ENCODE results near the gene BCL7C.
"Not testable (repeated sequence)": the region's sequence is repeated elsewhere in the genome, so short reads cannot be mapped to it uniquely, and the experiment has no call there.

BCL7C gene

DNA sequence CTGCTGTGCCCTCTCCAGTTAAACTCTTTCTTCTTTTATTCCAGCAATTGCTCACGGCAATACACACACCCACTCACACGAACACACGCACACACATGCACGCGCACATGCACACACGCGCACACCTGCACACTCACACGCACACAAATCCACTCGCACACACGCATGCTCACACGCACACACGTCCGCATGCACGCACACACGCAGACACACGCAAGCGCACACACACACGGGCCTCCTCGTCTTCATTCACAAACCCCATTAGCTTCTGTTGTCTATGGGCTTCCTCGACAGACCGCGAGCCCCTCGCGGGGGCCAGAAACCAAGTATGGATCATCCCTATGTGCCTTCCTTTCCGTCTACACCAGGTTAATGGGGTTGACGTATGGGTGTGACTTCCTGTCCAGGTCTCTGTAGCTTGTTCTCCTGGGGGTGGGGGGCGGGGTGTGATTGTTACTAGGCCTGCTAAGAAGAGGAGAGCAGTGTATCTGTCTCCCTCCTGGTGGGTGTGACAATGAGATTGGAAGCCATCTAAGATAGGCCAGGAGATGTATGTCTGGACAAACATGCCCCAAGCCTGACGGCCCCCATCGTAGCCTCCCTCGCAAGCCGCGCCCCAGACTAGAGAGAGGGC lies 1.9 kb upstream of the BCL7C start:
- no peak for DNase-seq (ENCODE audit: low read depth in 2 of 2)

DNA sequence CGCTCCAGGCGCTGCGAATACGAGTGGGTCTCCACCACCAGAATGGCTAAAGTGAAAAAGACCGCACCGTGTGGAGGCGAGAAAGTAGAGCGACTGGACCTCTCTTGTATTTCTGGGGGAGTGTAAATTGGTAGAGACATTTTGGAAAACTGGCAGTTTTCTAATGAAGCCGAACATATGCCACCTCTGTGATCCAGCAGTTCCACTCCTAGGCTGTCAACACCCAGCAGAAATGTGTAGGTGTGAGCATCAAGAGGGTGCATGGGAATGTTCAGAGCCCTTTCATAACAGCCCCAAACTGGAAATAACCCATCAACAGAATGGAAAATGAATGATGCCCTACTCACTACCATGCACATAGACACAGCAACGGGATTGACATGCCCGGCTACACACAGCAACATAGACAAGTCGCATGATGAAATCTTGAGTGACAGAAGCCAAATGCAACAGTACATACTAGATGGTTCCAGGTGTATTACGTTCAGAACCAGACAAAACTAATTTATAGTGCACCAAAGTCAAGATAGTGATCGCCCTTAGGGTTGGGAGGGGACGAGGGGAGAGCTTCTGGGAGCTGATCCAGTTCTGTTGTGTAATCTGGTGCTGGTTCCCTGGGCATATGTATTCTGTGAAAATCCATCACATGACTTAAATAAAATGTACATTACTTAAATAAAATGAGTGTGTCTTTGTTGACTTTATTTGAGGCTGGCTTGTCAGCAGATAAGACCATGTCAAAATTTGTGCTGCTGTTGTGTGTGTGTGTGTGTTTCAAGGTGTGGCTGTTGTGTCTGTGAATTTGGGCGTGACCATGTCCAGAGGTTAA lies 877 bp upstream of the BCL7C start:
- no peak for DNase-seq (ENCODE audit: low read depth in 2 of 2)

DNA sequence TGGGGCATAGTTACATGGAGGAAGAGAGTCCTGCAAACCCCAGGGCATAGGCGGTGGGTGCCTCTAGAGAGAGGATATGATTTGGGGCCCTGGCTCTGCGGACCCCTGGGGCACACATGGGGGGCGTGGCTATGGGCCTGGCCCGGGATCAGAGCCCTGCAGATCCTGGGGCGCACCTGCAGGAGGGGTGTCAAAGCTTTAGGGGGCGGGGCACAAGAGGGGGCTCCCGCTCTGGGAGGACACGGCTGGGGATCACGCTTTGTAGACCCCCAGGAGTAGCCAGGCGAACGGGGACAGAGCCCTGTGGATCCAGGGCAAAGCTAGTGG lies 497 bp downstream of the BCL7C start:
- DNase-seq (ENCODE audit: low read depth in 2 of 2) = no peak

DNA sequence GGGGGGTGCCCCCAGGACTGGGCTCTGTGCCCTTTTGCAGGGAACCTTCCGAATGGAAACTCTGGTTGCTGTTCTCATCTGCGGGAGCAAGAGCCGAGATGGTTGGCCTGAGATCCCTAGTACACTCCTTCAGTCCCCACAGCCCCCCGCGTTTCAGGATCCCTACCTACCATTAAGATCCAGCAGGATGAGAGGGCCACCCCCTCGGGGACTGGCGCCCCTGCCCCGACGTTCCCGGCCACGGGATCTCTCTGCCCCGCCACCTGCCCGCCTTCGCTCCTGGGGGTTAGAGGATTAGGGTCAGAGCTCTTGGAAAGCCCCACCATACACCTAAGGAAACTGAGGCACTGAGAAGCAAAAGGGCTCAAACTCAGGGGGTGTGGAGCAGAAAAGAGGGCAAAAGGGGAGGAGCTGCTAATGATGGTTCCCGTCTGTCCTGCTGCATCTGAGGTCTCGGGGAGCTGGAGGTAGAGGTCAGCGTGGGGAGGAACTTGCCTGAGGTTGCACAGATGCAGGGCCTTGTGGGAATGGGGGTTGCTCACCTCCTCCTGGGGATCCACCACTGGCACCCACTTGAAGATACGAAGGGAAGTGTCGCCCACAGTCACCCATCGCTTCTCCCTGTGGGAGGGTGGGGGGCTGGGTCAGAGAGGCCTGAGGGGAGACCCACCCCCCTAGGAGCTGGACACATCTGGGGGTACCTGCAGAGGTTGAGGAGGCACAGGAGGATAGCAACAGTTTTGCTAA lies 1.0 kb downstream of the BCL7C start:
- DNase-seq (ENCODE audit: low read depth in 2 of 2) = no peak

DNA sequence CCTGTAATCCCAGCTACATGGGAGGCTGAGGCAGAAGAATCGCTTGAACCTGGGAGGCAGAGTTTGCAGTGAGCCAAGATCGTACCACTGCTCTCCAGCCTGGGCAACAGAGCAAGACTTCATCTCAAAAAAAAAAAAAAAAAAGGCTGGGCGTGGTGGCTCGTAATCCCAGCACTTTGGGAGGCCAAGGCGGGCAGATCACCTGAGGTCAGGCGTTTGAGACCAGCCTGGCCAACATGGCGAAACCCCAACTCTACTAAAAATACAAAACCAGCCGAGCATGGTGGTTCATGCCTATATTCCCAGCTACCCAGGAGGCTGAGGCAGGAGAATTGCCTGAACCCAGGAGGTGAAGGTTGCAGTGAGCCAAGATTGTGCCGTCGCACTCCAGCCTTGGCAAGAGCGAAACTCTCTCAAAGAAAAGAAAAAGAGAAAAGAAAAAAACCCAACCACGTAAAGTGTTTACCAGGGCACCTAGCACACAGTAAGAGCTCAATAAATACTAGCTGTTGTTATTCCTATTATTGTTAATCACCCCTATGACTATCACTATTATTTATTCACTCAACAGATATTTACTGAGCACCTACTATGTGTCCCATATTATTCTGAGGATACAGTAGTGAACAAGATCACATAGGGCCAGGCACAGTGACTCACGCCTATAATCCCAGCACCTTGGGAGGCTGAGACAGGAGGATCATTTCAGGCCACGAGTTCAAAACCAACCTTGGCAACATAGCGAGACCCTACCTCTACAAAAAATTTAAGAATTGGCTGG lies 2.6 kb downstream of the BCL7C start:
- DNase-seq (ENCODE audit: low read depth in 2 of 2) = not testable (repeated sequence)

DNA sequence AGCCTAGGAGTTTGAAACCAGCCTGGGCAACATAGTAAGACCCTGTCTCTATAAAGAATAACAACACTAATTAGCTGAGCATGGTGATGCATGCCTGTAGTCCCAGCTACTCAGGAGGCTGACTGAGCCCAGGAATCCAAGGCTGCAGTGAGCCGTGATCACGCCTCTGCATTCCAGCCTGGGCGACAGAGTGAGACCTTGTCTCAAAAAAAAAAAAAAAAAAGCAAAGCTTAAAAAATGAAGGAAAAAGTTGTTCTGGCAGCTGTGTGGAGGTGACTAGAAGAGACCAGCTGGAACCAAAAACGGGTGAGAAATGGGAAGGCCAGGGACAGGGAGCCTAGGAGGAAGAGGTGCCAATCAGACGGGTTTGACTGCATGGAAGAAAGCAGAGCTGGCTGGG lies 4.2 kb downstream of the BCL7C start:
- no peak for DNase-seq (ENCODE audit: low read depth in 2 of 2)

DNA sequence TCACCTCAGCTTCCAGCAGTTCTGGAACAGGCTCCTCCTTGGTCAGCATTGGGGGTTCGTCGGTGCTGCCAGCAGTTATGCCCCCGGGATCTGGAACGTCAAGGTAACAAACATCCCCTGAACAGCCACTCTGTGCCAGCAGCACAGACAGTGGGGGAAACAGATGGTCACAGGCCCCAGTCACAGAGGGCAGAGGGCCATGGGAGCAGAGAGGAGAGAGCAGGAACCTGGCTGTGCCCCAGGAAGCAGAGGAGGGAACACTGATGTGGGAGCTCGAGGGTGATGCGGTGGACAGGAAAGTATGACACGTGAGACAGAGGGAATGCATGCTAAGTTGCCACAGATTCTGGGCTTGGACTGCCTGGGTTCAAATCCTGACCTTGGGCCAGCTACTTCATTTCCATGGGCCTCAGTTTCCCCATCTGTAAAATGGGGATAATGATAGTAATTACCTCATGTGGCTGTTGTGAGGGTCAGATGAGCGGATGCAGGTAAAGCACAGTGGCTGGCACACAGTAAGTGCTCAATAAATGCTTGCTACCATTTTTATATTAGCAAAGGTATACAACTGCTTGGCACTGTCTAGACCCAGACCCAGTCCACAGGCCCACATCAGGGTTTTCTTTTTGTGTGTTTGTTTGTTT lies 4.9 kb downstream of the BCL7C start:
- DNase-seq (ENCODE audit: low read depth in 2 of 2) = no peak

DNA sequence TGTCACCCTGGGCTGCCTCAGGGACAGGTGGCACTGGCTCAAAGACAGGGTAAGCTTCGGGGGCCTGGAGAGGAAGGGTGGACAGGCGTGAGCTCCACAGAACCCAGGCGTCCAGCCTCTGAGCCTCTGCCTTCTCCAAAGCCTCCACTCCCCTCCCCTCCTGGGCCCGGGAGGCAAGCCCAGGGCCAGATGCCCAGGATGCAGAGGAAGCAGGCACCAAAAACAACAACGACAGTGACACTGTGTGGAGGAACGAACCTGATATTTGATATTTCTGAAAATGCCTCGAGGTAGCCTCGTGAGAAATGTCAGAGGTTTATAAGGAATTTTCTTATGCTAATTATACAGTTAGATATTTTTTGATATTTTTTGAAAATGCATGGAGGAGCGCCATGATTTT lies 6.0 kb downstream of the BCL7C start:
- DNase-seq (ENCODE audit: low read depth in 2 of 2) = no peak

DNA sequence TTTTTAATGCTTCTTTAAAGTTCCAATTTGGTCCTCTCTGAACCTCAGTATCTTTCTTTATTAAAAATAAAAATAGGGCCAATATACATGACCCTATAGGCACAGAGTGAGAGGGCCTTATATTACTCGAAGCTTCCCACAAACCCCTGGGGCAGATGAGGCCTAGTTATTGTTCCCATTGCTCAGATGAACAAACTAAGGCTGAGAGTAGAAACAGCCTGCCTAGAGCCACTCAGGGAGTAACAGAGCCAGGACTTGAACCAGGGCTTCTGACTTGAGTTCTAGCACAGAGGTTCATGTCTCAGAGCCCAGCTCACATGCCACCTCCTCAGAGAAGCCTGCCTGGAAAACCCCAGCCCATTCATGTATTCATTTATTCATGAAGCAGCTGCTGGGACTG lies 7.7 kb downstream of the BCL7C start:
- no peak for DNase-seq (ENCODE audit: low read depth in 2 of 2)

DNA sequence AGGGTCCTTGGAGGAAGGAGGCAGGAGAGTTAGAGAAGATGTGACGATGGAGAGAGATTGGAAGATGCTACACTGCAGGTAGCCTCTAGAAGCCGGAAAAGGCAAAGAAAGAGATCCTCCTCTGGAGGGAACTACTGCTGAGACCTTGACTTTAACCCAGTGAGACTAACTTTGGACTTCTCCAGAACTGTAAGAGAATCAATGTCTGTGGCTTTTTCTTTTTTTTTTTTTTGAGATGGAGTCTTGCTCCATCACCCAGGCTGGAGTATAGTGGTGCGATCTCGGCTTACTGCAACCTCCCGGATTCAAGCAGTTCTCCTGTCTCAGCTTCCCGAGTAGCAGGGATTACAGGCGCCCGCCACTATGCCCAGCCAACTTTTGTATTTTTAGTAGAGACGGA lies 8.7 kb downstream of the BCL7C start:
- DNase-seq (ENCODE audit: low read depth in 2 of 2) = no peak

DNA sequence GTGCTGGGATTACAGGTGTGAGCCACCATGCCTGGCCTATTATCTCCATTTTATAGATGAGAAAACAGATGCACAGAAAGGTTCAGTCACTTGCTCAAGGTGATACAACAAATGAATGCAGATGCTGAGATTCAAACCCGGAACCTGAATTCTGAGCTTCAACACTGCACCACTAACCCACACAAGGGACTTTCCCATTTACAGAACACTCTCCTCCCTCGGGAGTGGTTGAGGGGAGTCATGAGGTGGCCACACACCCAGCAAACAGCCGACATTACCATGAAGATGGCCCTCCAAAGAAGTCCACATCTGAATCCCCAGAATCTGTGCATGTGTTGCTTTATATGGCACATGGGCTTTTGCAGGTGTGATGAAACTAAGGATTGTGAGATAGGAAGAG lies 9.1 kb downstream of the BCL7C start:
- DNase-seq (ENCODE audit: low read depth in 2 of 2) = no peak

DNA sequence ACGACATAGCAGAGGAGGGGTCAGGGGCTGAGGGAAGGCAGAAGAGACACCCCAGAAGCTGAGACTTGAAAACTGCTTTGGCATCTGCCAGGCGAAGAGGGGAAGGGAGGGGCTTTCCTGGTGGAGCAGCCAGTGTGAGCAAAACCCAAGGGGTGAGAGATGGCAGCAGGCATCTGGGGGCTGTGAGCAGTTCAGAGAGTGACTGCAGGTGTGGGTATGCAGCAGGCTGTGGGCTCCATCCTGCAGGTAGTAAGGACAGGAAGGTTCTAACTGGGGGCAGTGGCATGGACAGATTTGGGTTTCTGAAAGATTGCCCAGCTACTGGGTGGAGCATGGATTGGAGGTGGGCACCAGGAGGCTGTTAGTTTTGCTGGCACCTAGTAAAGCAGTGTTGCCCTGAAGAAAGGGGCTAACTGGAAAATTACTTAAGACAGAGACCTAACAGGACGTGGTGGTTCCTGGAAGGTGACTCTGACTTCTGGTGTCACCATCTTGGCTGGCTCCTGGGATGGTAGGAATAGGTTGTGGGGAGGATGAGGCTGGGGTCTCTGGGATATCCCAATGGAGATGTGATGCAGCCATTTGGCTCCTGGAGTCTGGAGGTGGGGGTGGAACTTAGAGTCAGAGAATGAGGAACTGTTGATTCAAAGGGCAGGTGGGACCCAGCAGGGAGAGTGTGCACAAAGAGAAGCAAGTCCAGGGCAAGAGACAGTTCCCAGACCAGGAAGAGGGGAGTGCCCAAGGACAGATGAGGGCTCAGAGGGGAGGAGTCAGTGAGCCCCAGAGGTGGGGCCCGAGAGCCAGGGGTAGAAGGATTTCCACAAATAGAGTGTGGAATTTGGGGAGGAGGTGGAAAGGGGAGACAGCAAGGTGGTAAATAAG lies 11.2 kb downstream of the BCL7C start:
- DNase-seq (ENCODE audit: low read depth in 2 of 2) = no peak

DNA sequence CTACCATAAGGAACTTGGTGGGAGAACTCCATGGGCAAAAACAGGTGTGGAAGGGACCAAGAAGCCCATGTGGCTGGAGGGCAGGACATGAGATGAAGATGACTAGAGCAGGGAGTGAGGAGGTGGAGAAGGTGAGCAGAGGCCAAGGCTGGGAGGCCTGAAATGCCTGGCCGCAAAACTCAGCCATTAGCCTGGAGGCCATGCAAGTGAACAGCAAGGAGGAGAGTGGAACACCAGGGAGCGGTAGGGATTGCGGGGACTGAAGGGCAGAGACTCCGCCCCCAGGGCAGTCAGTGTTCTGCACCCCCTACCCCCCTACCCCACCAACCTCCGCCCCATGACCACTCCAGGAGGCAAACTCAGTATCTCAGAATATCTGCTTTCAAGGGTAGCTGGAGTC lies 17.0 kb downstream of the BCL7C start:
- no peak for DNase-seq (ENCODE audit: low read depth in 2 of 2)

DNA sequence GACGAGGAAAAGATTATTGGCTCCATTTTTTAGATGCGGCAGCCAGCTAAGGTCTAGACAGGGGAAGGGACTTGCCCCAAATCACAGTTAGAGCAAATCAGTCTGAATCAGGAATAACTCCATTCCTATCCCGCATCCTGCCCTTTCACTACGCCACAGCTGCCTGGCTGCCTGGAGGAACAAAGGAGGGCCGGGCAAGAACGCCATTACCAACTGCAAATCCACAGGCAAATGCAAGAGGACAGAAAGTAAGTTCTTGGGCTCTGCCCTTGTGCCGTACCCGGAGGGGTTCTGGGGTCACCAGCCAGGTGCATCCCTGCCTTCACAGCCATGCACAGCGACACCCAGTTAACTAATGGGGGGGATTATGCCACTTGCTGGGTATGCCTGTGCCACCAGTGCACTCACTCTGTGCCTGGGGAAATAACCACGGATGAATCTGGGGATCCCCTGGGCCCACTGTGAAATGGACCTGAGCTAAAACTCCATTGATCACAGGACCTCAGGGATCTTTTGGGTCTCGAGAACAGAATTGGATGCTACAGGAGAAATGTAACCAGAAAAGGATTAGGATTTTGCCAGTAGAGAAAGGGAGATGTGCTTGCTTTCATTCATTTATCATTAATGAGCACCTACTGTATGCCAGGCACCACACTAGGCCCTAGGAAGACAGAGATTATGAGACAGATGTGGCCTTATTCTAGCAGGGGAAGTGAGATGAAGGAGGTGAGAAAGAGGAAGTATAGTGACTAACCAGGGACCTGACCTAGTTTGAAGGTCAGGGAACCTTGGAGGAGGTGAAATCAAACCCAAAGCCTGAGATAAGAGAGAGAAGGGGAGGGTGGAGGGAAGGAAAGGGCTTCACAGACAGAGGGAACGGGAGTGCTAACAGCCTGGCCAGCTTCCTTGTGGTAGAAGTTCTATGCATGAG lies 17.7 kb downstream of the BCL7C start:
- no peak for DNase-seq (ENCODE audit: low read depth in 2 of 2)

DNA sequence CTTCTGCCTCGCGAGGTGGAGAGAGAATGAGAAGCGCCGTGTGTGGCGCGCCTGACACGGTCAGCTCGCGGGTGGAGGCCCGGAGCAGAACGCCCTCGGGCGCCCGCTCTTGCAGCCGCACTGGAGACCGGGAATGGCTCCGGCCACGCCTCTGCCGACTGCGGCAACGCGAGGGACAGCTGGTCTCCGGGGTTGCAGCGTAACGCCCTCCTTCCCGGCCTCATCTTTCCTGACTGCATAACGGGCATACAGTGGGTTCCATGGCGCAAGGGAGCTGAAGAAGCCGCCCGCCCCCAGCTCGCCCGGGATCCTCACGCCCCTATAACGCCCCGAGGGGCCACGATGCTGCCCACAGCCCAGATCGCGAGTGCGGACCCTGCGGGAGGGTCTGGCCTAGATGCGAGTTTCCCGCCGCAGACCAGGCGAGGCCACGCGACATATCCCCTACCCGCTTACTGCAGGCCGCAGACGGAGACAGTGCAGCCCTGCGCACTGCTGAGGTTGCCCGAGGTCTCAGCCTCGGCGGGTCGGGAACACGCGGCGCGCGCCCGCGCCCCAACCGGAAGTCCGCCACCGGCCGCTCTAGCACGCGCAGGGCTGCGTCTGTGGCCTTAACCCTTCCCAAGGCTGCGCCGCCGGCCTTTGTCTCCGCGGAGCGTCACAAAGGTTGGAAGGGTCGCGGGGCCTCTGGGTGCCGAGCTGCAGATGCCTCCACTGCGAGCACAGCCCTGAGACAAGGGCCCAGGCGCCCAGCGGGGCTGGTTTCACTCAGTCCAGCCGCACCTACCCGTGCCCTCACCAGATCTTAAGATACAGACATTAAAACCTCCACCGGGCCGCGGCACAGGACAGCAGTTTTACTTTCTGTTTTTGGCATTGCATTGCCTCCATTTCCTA lies 18.8 kb downstream of the BCL7C start:
- peak; percentile 77 to 84 for DNase-seq (ENCODE audit: low read depth in 2 of 2)

DNA sequence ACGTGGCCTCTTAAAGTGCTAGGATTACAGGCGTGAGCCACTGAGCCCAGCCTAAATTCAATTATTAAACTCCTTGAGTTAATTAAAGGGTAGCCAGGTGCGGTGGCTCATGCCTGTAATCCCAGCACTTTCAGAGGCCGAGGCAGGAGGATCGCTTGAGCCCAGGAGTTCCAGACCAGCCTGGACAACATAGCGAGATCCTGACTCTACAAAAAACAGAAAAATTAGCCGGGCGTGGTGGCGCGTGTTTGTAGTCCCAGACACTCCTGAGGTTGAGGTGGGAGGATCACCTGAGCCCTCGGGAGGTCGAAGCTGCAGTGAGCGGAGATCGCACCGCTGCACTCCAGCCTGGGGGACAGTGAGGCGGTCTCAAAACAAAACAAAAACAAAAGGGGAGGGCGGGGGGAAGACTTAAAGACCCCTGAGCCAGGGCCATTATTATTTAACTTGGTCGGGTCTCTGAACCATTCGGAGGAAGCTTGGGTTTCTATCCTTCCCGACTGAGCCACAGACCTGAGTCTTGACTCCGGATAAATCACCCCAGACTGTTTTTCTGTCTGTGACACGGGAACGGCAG lies 19.5 kb downstream of the BCL7C start:
- DNase-seq (ENCODE audit: low read depth in 2 of 2) = no peak

DNA sequence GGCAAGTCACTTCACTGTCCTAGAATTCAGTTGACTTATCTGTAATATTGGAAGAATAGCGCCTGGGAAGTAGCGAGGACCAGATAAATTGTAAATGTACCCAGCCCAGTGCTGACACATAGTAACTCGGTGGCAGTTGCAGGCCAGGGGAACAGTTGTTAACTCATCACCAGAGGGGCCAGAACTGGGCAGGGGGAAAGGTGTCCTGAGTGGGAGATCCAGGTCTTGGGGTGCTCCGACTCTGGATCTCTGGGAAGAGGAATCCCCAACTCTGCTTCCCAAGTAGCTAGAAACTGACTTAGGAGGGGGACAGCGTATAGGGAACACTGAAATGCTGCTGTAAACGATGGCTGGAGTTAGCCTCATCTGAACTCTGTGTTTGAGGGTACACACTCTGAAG lies 23.0 kb downstream of the BCL7C start:
- DNase-seq (ENCODE audit: low read depth in 2 of 2) = no peak

DNA sequence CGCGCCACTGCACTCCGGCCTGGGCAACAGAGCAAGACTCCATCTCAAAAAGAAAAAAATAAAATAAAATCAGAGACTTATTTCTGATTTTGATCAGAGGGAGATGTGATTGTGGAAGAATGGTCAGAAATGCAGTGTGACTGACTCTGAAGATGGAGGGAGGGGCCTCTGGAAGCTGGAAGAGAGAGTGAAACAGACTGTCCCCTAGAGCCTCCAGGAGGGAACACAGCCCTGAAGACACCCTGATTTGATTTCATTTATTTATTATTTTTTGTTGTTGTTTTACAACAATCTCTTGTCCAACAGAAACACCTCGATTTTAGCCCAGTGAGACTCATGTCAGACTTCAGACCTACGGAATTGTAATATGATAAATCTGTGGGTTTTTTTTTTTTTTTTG lies 26.1 kb downstream of the BCL7C start:
- DNase-seq (ENCODE audit: low read depth in 2 of 2) = no peak
